SJSA1 (cell line): Measurements from ENCODE around the gene FAM151A. TPM values are rescaled to one million over a fixed set of nuclear protein-coding genes. Genes with fewer than 3 reads are reported as not detected.

Experiments
- DNase-seq, 2 experiments: peaks; one replicate each; pipeline ENCODE4 v3.0.0-alpha.2; 2015 to 2020; ENCODE audit warnings: low spot score in 2 of 2, low read depth in 1 of 2
- H3K27ac ChIP-seq: fragments of 250-450 bp; sonication (Bioruptor Pico); 2 replicates; pipeline ENCODE4 v1.5.1; 2020; ENCODE audit warnings: mild to moderate bottlenecking, moderate library complexity
- H3K27me3 ChIP-seq: fragments of 250-450 bp; sonication (Bioruptor Pico); replicated peaks from 2 replicates; pipeline ENCODE4 v1.5.1; 2020; ENCODE audit warnings: mild to moderate bottlenecking, moderate library complexity
- H3K36me3 ChIP-seq: fragments of 250-450 bp; sonication (Bioruptor Pico); 2 replicates; pipeline ENCODE4 v1.5.1; 2020; ENCODE audit warnings: mild to moderate bottlenecking
- H3K4me1 ChIP-seq: fragments of 250-450 bp; sonication (Bioruptor Pico); replicated peaks from 2 replicates; pipeline ENCODE4 v1.6.1; 2021; ENCODE audit warnings: mild to moderate bottlenecking
- H3K4me3 ChIP-seq: fragments of 250-450 bp; sonication (Bioruptor Pico); 2 replicates; pipeline ENCODE4 v1.5.1; 2020; ENCODE audit warnings: mild to moderate bottlenecking
- H3K9me3 ChIP-seq: fragments of 250-450 bp; sonication (Bioruptor Pico); replicated peaks from 2 replicates; pipeline ENCODE4 v1.5.1; 2020; ENCODE audit warnings: mild to moderate bottlenecking
- total RNA-seq: library from RNA; depleted of rRNA; stranded (reverse); fragments of >200 nt; shearing (Covaris generic); gene quantifications from 2 replicates; pipeline ENCODE4 v1.2.3, GENCODE V29; 2014

The FAM151A gene
- total RNA-seq, 1 experiment from 2014 or later, result not detected

DNA sequence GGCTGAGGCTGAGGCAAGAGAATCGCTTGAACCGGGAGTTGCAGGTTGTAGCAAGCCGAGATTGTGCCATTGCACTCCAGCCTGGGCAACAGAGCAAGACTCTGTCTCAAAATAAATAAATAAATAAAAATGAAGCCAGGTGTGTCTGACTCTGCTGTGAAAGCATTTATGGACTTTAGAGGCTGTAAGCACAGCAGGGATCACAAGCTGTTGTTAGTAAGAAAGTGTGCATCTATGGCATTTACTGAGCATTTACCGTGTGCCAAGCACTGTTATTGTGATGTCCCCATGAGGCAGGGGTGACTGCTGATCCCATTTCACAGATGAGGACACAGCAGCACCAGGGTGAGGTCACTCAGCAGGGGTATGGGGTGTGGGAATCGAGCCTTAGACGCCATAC is 20.1 kb downstream of the FAM151A start:
- Histone ChIP-seq H3K27ac (no peak overlapping the region), H3K27me3 (no peaks in the 10 kb centered on the region), H3K4me1 (no peaks in the 10 kb centered on the region), H3K4me3 (no peak overlapping the region), H3K36me3 (no peaks in the 10 kb centered on the region), H3K9me3 (no peaks in the 10 kb centered on the region)
- no peak for DNase-seq

DNA sequence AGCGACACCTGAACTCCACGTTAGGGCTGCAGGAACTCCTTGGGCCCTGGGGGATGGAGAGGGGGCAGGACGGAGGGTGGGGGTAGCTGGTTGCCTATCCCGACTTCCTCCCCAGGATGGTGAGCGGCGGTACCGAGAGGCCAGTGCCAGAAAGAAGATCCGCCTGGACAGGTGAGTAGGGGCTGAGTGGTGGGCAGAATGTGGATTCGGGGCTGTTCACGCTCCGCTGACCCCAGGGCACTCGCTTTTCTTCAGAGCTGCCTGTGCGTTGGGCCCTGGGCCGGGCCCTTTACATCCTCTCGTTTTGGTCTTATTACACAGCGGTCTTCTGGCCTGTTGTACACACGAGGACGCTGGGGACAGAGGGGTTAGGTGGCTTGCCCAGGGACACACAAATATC is 20.8 kb downstream of the FAM151A start:
- Histone ChIP-seq H3K4me1 (no peaks in the 10 kb centered on the region), H3K36me3 (no peaks in the 10 kb centered on the region)
- no peak for DNase-seq

DNA sequence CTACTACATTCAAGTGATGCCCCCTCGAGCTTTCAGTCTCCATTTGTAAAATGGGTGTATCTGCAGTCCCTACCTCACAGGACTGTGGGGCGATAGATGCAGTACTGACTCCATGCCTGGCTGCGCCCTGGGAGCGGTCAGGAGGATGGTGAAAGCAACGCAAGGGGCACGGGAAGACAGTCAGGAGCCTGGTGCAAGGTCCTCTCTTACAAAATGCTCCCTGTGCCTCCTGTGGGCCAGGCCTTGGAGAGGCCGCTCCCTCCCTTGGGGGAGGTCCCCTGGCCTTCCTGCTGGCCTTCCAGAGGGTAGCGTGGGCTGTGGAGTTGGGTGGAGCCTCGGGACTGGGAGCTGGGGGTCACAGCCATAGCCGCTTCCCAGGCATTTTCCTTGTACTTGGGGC is 21.6 kb downstream of the FAM151A start:
- H3K9me3 ChIP-seq, result no peaks in the 10 kb centered on the region
- H3K36me3 ChIP-seq, result no peaks in the 10 kb centered on the region

More for the DNA sequence above, 20.8 kb downstream of the FAM151A start:
- Histone ChIP-seq H3K27me3 (no peaks in the 10 kb centered on the region), H3K27ac (no peak overlapping the region), H3K9me3 (no peaks in the 10 kb centered on the region), H3K4me3 (no peak overlapping the region)

DNA sequence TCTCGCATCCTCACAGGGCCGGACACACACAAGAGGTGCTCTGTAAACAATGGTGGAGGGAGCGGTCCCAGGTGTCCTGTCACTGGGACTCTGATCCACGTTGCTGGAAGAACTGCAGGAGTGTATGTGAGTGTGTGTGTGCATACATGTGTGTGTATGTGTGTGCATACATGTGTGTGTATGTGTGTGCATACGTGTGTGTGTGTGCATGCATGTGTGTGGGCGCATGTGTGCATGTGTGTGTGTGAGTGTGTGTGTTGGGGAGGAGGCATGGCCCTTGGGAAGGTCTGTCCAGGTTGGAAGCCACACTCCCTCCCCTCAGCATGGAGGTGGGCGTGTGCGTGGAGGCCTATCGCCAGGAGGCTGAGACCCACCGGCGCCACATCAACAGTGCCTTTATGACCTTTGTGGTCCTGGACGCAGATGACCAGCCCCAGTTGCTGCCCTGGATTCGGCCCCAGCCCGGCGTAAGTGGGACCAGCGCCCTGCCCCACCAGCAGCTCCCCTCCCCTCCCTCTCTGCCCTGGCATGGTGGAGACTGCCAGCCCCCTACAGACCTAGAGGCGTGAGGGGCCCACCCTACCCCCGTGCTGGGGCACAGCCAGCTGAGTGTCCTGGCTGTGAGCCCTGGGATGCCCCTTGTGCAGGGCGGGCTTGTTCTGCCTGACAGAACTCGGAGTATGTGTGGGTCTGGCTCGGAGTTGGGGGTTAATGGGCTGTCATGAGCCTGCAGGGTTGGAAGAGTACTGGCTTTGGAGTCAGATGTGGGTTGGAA is 22.2 kb downstream of the FAM151A start:
- Histone ChIP-seq H3K27me3 (no peaks in the 10 kb centered on the region), H3K9me3 (no peaks in the 10 kb centered on the region), H3K27ac (no peak overlapping the region), H3K36me3 (no peaks in the 10 kb centered on the region), H3K4me1 (no peaks in the 10 kb centered on the region), H3K4me3 (no peak overlapping the region)
- DNase-seq, result no peak

More for the DNA sequence above, 21.6 kb downstream of the FAM151A start:
- no peak for DNase-seq
- no peaks in the 10 kb centered on the region for H3K4me1 ChIP-seq
- H3K27me3 ChIP-seq, result no peaks in the 10 kb centered on the region
- no peak overlapping the region for H3K4me3 ChIP-seq
- H3K27ac ChIP-seq, result no peak overlapping the region

DNA sequence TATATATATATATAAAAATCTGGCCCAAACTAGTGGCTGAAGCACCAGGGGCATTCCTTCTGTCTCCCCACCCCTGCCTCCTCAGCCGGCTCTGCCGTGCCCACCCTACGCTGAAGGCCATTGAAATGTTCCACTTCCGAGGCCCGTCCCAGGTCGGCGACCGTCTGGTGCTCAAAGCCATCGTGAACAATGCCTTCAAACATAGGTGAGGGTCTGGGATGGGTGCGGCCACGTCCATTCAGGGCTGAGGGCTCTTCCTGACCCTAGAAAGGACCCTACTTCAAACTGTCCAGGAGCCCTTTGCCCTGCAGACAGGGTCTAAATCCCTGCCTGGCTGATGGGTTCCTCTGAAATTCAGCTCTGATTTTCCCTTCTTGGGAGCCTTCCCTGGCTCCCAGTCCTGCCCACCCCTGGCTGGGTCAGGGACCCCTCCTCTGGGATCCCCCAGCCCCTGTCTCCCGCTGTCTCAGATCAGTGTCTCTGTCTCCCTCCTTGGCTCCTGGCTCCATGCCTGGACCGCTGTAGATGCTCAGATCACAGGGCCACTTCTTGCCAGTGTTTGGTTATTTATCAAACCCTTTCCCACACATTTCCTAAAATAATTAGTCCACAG is 24.0 kb downstream of the FAM151A start:
- Histone ChIP-seq H3K9me3 (no peaks in the 10 kb centered on the region), H3K27ac (no peak overlapping the region), H3K4me3 (no peak overlapping the region), H3K4me1 (no peaks in the 10 kb centered on the region), H3K36me3 (no peaks in the 10 kb centered on the region), H3K27me3 (no peaks in the 10 kb centered on the region)
- DNase-seq, result no peak

DNA sequence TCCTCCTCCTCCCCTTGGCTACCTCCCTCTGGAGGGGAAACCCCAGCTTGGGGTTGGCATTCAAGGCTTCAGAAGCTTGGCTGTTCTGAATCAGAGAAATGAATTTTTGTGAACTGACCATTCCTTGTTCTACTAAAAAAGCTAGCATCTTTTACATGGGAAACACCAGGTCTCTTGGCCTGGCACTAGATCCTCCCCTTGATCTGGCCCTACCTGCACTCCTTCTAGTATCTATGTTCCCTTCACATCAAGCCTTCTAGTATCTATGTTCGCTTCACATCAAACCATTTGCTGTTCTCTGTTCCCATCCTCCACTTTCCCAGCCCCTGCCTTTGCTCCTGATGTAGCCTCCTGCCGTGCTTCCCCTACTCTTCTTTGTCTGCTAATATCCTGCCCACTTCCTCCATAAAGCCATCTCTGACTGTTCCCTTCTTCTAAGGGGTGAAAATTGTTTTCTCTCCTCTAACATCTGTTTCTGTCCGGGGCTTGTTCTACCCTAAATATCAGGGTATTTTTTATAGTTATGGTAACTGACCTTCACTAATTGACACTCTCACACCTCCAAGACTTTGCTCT is 25.8 kb downstream of the FAM151A start:
- H3K9me3 ChIP-seq, result no peaks in the 10 kb centered on the region
- H3K4me1 ChIP-seq, result no peaks in the 10 kb centered on the region
- no peaks in the 10 kb centered on the region for H3K36me3 ChIP-seq
- no peaks in the 10 kb centered on the region for H3K27me3 ChIP-seq
- DNase-seq, result no peak
- no peak overlapping the region for H3K4me3 ChIP-seq
- H3K27ac ChIP-seq, result no peak overlapping the region

DNA sequence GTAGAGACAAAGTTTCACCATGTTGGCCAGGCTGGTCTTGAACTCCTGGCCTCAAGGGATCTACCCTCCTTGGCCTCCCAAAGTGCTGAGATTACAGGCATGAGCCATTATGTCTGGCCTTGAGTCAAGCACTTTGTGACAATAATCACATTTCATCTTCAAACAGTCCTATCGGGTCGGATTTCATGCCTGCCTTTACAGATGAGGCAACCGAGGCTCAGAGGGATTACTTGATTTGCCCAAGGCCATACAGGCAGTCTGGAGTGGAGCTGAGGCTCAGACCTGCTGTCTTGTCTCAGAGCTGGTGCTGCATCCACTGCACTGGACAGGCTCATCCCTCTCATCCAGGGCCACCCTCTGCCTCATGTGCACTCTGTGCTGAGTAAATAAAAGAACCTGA is 26.6 kb downstream of the FAM151A start:
- Histone ChIP-seq H3K4me1 (no peaks in the 10 kb centered on the region), H3K27ac (no peak overlapping the region), H3K4me3 (no peak overlapping the region), H3K9me3 (no peaks in the 10 kb centered on the region), H3K27me3 (no peaks in the 10 kb centered on the region), H3K36me3 (no peaks in the 10 kb centered on the region)
- no peak for DNase-seq

DNA sequence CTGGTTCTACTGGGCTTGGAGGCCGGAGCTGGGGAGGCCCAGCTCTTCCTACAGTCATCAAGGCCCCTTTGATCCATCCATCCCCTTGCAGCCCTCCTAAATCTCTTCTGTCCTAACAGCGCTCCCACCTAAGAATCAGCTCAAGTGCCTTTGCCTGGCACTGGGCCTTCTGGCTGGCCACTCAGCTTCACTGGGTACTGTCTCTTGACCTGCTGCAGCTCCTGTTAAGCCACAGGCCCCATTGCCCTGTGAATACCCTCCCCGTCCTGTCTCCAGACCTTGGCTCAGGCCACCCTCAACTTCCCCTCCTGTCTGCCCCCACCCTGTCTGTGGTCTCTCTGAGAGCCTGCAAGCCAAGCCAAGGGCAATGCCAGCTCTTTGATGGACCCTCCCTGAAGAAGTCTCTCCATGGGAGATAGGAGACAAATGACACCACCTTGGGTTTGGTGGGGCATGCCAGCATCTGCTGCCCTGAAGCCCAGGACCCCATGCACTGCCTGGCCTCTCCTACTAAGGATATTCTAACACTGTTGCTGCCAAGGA is 27.3 kb downstream of the FAM151A start:
- H3K27me3 ChIP-seq, result no peaks in the 10 kb centered on the region
- H3K9me3 ChIP-seq, result no peaks in the 10 kb centered on the region
- no peaks in the 10 kb centered on the region for H3K4me1 ChIP-seq
- H3K36me3 ChIP-seq, result no peaks in the 10 kb centered on the region
- H3K27ac ChIP-seq, result no peak overlapping the region
- no peak for DNase-seq
- H3K4me3 ChIP-seq, result no peak overlapping the region

DNA sequence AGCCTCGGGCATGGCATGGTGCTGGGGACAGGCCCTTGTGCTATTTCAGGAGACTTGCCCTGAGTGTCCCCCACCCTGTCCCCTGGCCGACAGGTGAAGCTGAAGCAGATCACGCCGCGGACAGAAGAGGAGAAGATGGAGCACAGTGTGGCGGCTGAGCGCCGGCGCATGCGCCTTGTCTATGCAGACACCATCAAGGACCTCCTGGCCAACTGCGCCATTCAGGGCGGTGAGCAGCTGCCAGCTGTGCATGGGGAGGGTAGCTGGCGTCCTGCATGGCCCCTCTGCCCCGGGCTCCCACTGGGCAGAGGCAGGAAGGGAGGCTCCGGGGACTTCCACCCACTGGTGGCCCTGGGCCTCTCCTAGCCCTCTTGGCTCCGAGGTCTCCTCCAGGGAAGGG is 28.9 kb downstream of the FAM151A start:
- no peaks in the 10 kb centered on the region for H3K4me1 ChIP-seq
- no peaks in the 10 kb centered on the region for H3K9me3 ChIP-seq
- H3K36me3 ChIP-seq, result no peaks in the 10 kb centered on the region
- H3K27me3 ChIP-seq, result no peaks in the 10 kb centered on the region
- H3K4me3 ChIP-seq, result no peak overlapping the region
- DNase-seq, result no peak
- H3K27ac ChIP-seq, result no peak overlapping the region

DNA sequence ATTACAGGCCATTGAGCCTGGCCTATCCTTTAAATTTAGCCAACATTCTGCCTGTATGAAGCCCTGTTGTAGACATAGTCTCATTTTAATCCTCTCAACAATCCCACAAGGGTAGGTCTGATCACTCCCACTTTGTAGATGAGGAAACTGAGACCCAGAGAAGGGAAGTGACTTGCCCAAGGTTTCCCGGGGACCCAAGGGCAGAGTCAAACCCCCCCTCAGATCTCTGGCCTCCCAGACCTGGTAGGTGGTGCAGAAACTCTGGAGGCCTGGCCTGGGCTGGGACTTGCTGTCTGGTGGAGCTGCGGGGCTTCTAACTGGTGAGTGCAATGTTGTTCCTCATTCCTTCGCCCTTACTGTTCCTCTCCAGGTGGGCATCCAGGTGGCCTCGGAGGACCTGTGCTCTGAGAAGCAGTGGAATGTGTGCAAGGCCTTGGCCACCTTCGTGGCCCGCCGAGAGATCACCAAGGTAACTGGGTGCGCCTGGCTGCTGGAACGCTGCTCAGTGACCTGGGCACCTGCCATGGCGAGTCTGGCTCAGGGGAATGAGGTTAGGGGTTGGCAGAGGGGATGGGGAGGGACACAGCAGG is 29.7 kb downstream of the FAM151A start:
- no peaks in the 10 kb centered on the region for H3K9me3 ChIP-seq
- H3K4me3 ChIP-seq, result no peak overlapping the region

DNA sequence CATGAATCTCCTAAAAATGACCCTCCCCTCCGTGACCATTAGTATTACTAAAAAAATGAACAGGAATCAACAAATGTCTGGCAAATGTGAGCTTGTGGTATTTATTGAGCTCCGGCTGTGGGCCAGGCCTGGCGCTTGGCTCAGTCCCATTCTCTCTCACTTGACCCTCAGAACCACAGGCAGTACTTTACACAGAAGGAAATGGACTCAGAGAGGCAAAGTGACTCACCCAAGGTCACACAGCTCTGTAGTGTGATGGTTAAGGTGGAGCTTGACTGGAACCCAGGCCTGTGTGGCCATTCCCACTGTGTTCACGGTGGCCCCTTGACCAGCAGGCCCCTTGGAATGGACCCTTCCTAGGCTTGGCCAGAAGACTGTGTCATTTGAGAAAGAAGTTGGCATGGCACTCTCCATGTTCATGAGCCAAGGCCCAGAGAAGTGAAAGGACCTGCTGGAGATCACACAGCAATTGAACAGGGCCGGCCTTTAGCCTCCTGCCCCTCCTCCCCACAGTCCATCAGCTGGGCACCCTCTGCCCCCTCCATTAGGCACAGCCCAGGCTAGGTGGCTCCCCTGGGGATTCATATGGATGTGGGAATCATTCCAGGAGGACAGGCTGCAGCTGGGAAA is 32.1 kb downstream of the FAM151A start:
- no peaks in the 10 kb centered on the region for H3K27me3 ChIP-seq
- no peaks in the 10 kb centered on the region for H3K4me1 ChIP-seq
- H3K4me3 ChIP-seq, result no peak overlapping the region
- no peaks in the 10 kb centered on the region for H3K9me3 ChIP-seq
- no peaks in the 10 kb centered on the region for H3K36me3 ChIP-seq
- DNase-seq, result no peak
- no peak overlapping the region for H3K27ac ChIP-seq

More for the DNA sequence above, 29.7 kb downstream of the FAM151A start:
- Histone ChIP-seq H3K4me1 (no peaks in the 10 kb centered on the region), H3K27ac (no peak overlapping the region), H3K27me3 (no peaks in the 10 kb centered on the region), H3K36me3 (no peaks in the 10 kb centered on the region)
- DNase-seq, result no peak

DNA sequence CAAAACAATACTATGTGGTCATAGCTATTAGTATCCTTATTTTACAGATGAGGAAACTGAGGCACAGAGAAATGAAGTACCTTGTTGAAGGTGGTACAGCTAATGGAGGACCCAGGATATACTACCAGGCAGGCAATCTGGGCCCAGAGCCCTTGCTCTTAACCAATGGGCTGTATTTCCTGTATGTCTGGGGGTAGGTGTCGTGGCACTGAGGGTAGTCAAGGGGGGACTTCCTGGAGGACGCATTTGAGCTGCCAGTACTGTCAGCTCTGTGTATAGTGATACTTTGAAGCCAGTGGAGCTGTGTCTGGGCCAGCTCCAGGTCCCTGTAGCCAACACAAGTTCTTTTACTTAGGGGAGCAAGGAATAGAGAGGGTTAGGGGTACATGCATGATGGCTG is 34.9 kb downstream of the FAM151A start:
- no peak overlapping the region for H3K4me3 ChIP-seq
- H3K36me3 ChIP-seq, result no peaks in the 10 kb centered on the region
- H3K27me3 ChIP-seq, result no peaks in the 10 kb centered on the region
- H3K4me1 ChIP-seq, result no peaks in the 10 kb centered on the region
- no peak for DNase-seq
- H3K27ac ChIP-seq, result no peak overlapping the region
- no peaks in the 10 kb centered on the region for H3K9me3 ChIP-seq

DNA sequence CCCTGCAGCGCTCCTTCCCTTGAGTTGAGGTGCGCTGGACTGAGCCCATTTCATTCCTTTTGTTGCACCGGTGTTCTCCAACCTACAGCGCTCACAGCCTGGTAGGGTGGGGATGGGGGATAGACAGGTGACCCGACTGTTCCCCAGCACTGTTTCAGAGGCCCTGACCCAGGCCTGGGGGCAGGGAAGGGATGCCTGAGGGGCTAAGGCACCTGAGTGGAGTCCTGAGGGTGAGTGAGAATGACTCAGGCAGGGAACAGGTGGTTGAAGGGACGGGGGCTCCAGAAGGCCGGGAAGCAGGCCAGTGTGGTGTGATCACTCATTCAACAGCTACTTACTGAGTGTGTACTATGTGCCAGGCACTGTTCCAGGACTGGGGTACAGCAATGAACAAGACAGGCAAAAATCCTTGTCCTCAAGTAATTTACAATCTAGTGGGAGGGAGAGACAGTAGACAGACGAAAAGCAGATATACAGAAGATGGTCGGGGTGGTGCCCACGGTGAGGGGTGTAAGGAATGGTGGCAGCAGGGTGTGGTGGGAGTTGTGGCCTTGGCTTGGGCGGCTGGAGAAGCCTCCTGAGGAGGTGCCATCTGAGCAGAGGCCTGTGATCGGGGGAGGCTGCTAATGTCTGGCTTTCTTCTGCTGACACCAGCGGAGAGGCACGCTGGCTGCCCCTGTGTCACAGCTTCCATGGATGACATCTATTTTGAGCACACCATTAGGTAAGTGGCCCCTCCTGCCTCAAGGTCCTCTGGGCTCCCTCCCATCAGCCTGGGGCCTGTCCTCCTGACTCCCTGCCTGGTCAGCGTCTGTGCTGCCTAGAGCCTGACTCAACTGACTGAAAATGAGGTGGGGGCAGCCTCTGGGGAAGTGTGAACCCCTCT is 37.9 kb downstream of the FAM151A start:
- Histone ChIP-seq H3K27me3 (no peaks in the 10 kb centered on the region), H3K9me3 (no peaks in the 10 kb centered on the region), H3K4me3 (no peak overlapping the region), H3K4me1 (no peaks in the 10 kb centered on the region), H3K27ac (no peak overlapping the region), H3K36me3 (no peaks in the 10 kb centered on the region)
- DNase-seq, result no peak
